ENCODE data around the gene PRDM16.

GRCh38 chr1:3359351-3359750 lies 290.3 kb downstream of the PRDM16 start:
- TF ChIP-seq OVOL3 (tag by site-specific recombination; IDR thresholded peaks at IDR 0.05): no peak
- TF ChIP-seq ZNF510 (tag by site-specific recombination; IDR thresholded peaks at IDR 0.05; ENCODE audit: insufficient replicate concordance): no peak
- no peak for TF ChIP-seq ZBTB7A (tag by site-specific recombination; IDR thresholded peaks at IDR 0.05; ENCODE audit: low read depth)
